ENCODE results near the gene PAPPA.

PAPPA gene

GRCh38 chr9:116276651-116277121, 123.1 kb downstream of the PAPPA start:
- DNase-seq (ENCODE audit: low spot score): no peak

- DNase-seq (ENCODE audit: low spot score): no peak
Measured at GRCh38 chr9:116278326-116278725, 124.7 kb downstream of the PAPPA start.

GRCh38 chr9:116279230-116279629, 125.6 kb downstream of the PAPPA start:
- no peak for DNase-seq (ENCODE audit: low spot score)

GRCh38 chr9:116280529-116280928, 126.9 kb downstream of the PAPPA start:
- no peak for DNase-seq (ENCODE audit: low spot score)

GRCh38 chr9:116282597-116282996, 129.0 kb downstream of the PAPPA start:
- DNase-seq (ENCODE audit: low spot score): no peak

GRCh38 chr9:116284518-116284917, 130.9 kb downstream of the PAPPA start:
- no peak for DNase-seq (ENCODE audit: low spot score)

- no peak for DNase-seq (ENCODE audit: low spot score)
Measured at GRCh38 chr9:116285320-116285719, 131.7 kb downstream of the PAPPA start.

- DNase-seq (ENCODE audit: low spot score): no peak
Measured at GRCh38 chr9:116286297-116286696, 132.7 kb downstream of the PAPPA start.

- DNase-seq (ENCODE audit: low spot score): no peak
Measured at GRCh38 chr9:116287721-116288120, 134.1 kb downstream of the PAPPA start.

GRCh38 chr9:116288658-116289057, 135.1 kb downstream of the PAPPA start:
- no peak for DNase-seq (ENCODE audit: low spot score)

GRCh38 chr9:116297346-116297745, 143.8 kb downstream of the PAPPA start:
- DNase-seq (ENCODE audit: low spot score): no peak

GRCh38 chr9:116298249-116298648, 144.7 kb downstream of the PAPPA start:
- no peak for DNase-seq (ENCODE audit: low spot score)

GRCh38 chr9:116298878-116299391, 145.3 kb downstream of the PAPPA start:
- no peak for DNase-seq (ENCODE audit: low spot score)

- DNase-seq (ENCODE audit: low spot score): no peak
Measured at GRCh38 chr9:116300360-116300870, 146.8 kb downstream of the PAPPA start.

- DNase-seq (ENCODE audit: low spot score): no peak
Measured at GRCh38 chr9:116303270-116303669, 149.7 kb downstream of the PAPPA start.

- no peak for DNase-seq (ENCODE audit: low spot score)
Measured at GRCh38 chr9:116303886-116304538, 150.4 kb downstream of the PAPPA start.

GRCh38 chr9:116304761-116305160, 151.2 kb downstream of the PAPPA start:
- DNase-seq (ENCODE audit: low spot score): no peak

GRCh38 chr9:116308076-116308475, 154.5 kb downstream of the PAPPA start:
- DNase-seq (ENCODE audit: low spot score): no peak

GRCh38 chr9:116309900-116310611, 156.5 kb downstream of the PAPPA start:
- DNase-seq (ENCODE audit: low spot score): no peak

- no peak for DNase-seq (ENCODE audit: low spot score)
Measured at GRCh38 chr9:116312221-116312620, 158.6 kb downstream of the PAPPA start.

- DNase-seq (ENCODE audit: low spot score): no peak
Measured at GRCh38 chr9:116313638-116314037, 160.0 kb downstream of the PAPPA start.

- no peak for DNase-seq (ENCODE audit: low spot score)
Measured at GRCh38 chr9:116316246-116316645, 162.7 kb downstream of the PAPPA start.

GRCh38 chr9:116317503-116317902, 163.9 kb downstream of the PAPPA start:
- DNase-seq (ENCODE audit: low spot score): no peak
